Ishikawa (cell line): Measurements from ENCODE around the gene GALNT2.

ENCODE experiments used
- CEBPB ChIP-seq: IDR thresholded peaks from 2 replicates; pipeline ENCODE4 v1.6.1; 2012
- CREB1 ChIP-seq: IDR thresholded peaks from 2 replicates; pipeline ENCODE4 v1.6.1; 2012; ENCODE audit warnings: low read depth
- EGR1 ChIP-seq: IDR thresholded peaks from 2 replicates; pipeline ENCODE4 v1.6.1; 2012
- EP300 ChIP-seq: IDR thresholded peaks from 2 replicates; pipeline ENCODE4 v1.6.1; 2012; ENCODE audit warnings: borderline replicate concordance
- FOXM1 ChIP-seq: IDR thresholded peaks from 2 replicates; pipeline ENCODE4 v1.6.1; 2012; ENCODE audit warnings: low read depth, borderline replicate concordance
- MAX ChIP-seq: IDR thresholded peaks from 2 replicates; pipeline ENCODE4 v1.6.1; 2012
- NFIC ChIP-seq: IDR thresholded peaks from 2 replicates; pipeline ENCODE4 v1.6.1; 2012
- RAD21 ChIP-seq: IDR thresholded peaks from 2 replicates; pipeline ENCODE4 v1.6.1; 2012; ENCODE audit warnings: low read depth
- REST ChIP-seq: IDR thresholded peaks from 2 replicates; pipeline ENCODE4 v1.6.1; 2012; ENCODE audit warnings: low read depth, mild to moderate bottlenecking
- TAF1 ChIP-seq: IDR thresholded peaks from 2 replicates; pipeline ENCODE4 v1.6.1; 2012; ENCODE audit warnings: low read depth, mild to moderate bottlenecking
- TCF12 ChIP-seq: IDR thresholded peaks from 2 replicates; pipeline ENCODE4 v1.6.1; 2012; ENCODE audit warnings: low read depth
- TEAD4 ChIP-seq: IDR thresholded peaks from 2 replicates; pipeline ENCODE4 v1.6.1; 2012
- USF1 ChIP-seq: IDR thresholded peaks from 2 replicates; pipeline ENCODE4 v1.6.1; 2012
- YY1 ChIP-seq: IDR thresholded peaks from 2 replicates; pipeline ENCODE4 v1.6.1; 2012; ENCODE audit warnings: low read depth
- ZBTB7A ChIP-seq: IDR thresholded peaks from 2 replicates; pipeline ENCODE4 v1.6.1; 2012; ENCODE audit warnings: low read depth

GALNT2 gene

GRCh38 chr1:230083746-230084407, 16.8 kb downstream of the GALNT2 start:
- no peak for TF ChIP-seq CREB1
- no peak for TF ChIP-seq TAF1
- no peak for TF ChIP-seq RAD21
- no peak for TF ChIP-seq ZBTB7A
- TF ChIP-seq CEBPB: no peak
- TF ChIP-seq EGR1: no peak
- no peak for TF ChIP-seq EP300

- TF ChIP-seq MAX (peak; percentile 70), EGR1 (no peak), CREB1 (no peak), ZBTB7A (0 out of 2 replicates have a peak, but pooled peaks have one; percentile 51), NFIC (peak; percentile 54), EP300 (peak; percentile 74), TCF12 (peak; percentile 70), TAF1 (no peak), TEAD4 (peak; percentile 94), CEBPB (no peak)
Measured at GRCh38 chr1:230084408-230085177, 17.6 kb downstream of the GALNT2 start.

GRCh38 chr1:230085178-230085515, 18.1 kb downstream of the GALNT2 start:
- no peak for TF ChIP-seq FOXM1

GRCh38 chr1:230086151-230086550, 19.1 kb downstream of the GALNT2 start:
- TF ChIP-seq TCF12: no peak
- no peak for TF ChIP-seq TAF1
- no peak for TF ChIP-seq RAD21
- no peak for TF ChIP-seq CEBPB
- TF ChIP-seq FOXM1: no peak
- no peak for TF ChIP-seq EP300

- TF ChIP-seq USF1: no peak
- no peak for TF ChIP-seq TEAD4
- no peak for TF ChIP-seq CREB1
- TF ChIP-seq REST: no peak
- no peak for TF ChIP-seq TCF12
- peak; percentile 44; the same call in 1 of the 2 replicates for TF ChIP-seq RAD21
- peak; percentile 65 for TF ChIP-seq NFIC
- no peak for TF ChIP-seq TAF1
- no peak for TF ChIP-seq FOXM1
- TF ChIP-seq YY1: no peak
- no peak for TF ChIP-seq CEBPB
- peak; percentile 28; the same call in 1 of the 2 replicates for TF ChIP-seq EP300
- TF ChIP-seq MAX: peak; percentile 12; the same call in 1 of the 2 replicates
- peak; percentile 66; the same call in 1 of the 2 replicates for TF ChIP-seq ZBTB7A
Measured at GRCh38 chr1:230087028-230087716, 20.1 kb downstream of the GALNT2 start.

GRCh38 chr1:230087717-230088105, 20.7 kb downstream of the GALNT2 start:
- no peak for TF ChIP-seq USF1
- TF ChIP-seq EP300: no peak
- no peak for TF ChIP-seq ZBTB7A
- TF ChIP-seq REST: no peak
- TF ChIP-seq EGR1: no peak
- no peak for TF ChIP-seq YY1
- no peak for TF ChIP-seq RAD21
- no peak for TF ChIP-seq NFIC
- TF ChIP-seq MAX: no peak
- TF ChIP-seq TEAD4: no peak
- no peak for TF ChIP-seq FOXM1
- no peak for TF ChIP-seq TCF12
- TF ChIP-seq CEBPB: no peak
- TF ChIP-seq TAF1: no peak
- TF ChIP-seq CREB1: no peak
